Measurements from ENCODE around the gene BLNK. TPM values are rescaled to one million over a fixed set of nuclear protein-coding genes. Genes with fewer than 3 reads are reported as not detected.
A peak's percentile ranks its signal among the peaks of the same experiment; 100 is the strongest.

BLNK gene
- total and polyA plus RNA-seq, 2 of the 13 experiments (the other 11 are each of a cell fraction or from before 2014, with no cell fraction given): not detected

- no peak for TF ChIP-seq ZNF790 (CRISPR knock-in tag; IDR thresholded peaks at IDR 0.05; ENCODE audit: borderline replicate concordance)
- TF ChIP-seq, protein P1, sequence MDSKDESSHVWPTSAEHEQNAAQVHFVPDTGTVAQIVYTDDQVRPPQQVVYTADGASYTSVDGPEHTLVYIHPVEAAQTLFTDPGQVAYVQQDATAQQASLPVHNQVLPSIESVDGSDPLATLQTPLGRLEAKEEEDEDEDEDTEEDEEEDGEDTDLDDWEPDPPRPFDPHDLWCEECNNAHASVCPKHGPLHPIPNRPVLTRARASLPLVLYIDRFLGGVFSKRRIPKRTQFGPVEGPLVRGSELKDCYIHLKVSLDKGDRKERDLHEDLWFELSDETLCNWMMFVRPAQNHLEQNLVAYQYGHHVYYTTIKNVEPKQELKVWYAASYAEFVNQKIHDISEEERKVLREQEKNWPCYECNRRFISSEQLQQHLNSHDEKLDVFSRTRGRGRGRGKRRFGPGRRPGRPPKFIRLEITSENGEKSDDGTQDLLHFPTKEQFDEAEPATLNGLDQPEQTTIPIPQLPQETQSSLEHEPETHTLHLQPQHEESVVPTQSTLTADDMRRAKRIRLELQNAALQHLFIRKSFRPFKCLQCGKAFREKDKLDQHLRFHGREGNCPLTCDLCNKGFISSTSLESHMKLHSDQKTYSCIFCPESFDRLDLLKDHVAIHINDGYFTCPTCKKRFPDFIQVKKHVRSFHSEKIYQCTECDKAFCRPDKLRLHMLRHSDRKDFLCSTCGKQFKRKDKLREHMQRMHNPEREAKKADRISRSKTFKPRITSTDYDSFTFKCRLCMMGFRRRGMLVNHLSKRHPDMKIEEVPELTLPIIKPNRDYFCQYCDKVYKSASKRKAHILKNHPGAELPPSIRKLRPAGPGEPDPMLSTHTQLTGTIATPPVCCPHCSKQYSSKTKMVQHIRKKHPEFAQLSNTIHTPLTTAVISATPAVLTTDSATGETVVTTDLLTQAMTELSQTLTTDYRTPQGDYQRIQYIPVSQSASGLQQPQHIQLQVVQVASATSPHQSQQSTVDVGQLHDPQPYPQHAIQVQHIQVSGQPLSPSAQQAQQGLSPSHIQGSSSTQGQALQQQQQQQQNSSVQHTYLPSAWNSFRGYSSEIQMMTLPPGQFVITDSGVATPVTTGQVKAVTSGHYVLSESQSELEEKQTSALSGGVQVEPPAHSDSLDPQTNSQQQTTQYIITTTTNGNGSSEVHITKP (CRISPR knock-in tag; IDR thresholded peaks at IDR 0.05; ENCODE audit: low read depth): no peak
- no peak for TF ChIP-seq ZNF776 (CRISPR knock-in tag; IDR thresholded peaks at IDR 0.05)
- TF ChIP-seq SIX4 (CRISPR knock-in tag; IDR thresholded peaks at IDR 0.05): no peak
- no peak for TF ChIP-seq ZNF234 (CRISPR knock-in tag; conservative IDR thresholded peaks at IDR 0.05)
- peak; percentile 20; the same call in 1 of the 2 replicates for TF ChIP-seq ZNF501 (CRISPR knock-in tag; IDR thresholded peaks at IDR 0.05)
- no peak for TF ChIP-seq ZFP82 (CRISPR knock-in tag; IDR thresholded peaks at IDR 0.05; ENCODE audit: borderline replicate concordance)
- TF ChIP-seq FOSL2 (CRISPR knock-in tag; IDR thresholded peaks at IDR 0.05): no peak
- TF ChIP-seq ZFP91 (CRISPR knock-in tag; IDR thresholded peaks at IDR 0.05; ENCODE audit: borderline replicate concordance): peak; percentile 49; the same call in 1 of the 2 replicates
- TF ChIP-seq ZNF788 (CRISPR knock-in tag; IDR thresholded peaks at IDR 0.05; ENCODE audit: borderline replicate concordance): no peak
- TF ChIP-seq TCF12 (IDR thresholded peaks at IDR 0.05): no peak
- TF ChIP-seq TCF12 (CRISPR knock-in tag; IDR thresholded peaks at IDR 0.05): no peak
- TF ChIP-seq ZNF441 (CRISPR knock-in tag; IDR thresholded peaks at IDR 0.05; ENCODE audit: borderline replicate concordance): no peak
- TF ChIP-seq KDM5B (CRISPR knock-in tag; IDR thresholded peaks at IDR 0.05; ENCODE audit: borderline replicate concordance): no peak
- no peak for TF ChIP-seq NFYB (CRISPR knock-in tag; IDR thresholded peaks at IDR 0.05)
- no peak for TF ChIP-seq ZUFSP (CRISPR knock-in tag; IDR thresholded peaks at IDR 0.05; ENCODE audit: borderline replicate concordance)
- TF ChIP-seq GFI1 (CRISPR knock-in tag; IDR thresholded peaks at IDR 0.05; ENCODE audit: borderline replicate concordance): no peak
- no peak for TF ChIP-seq POLR2A (IDR thresholded peaks at IDR 0.05; ENCODE audit: insufficient read depth in 1 of 2, low read depth in 2 of 2, low read length in 2 of 2)
- no peak for TF ChIP-seq ZZZ3 (CRISPR knock-in tag; IDR thresholded peaks at IDR 0.05; ENCODE audit: borderline replicate concordance)
- TF ChIP-seq FOXA3 (CRISPR knock-in tag; IDR thresholded peaks at IDR 0.05): no peak
Measured at GRCh38 chr10:96229568-96230030, 41.8 kb downstream of the BLNK start (continued).
